GM19438 (cell line): ENCODE results near the gene SFT2D3.
A peak's percentile ranks its signal among the peaks of the same experiment; 100 is the strongest.

Source experiments
- ATAC-seq: cut with Tn5 transposase; IDR thresholded peaks from one replicate; pipeline ENCODE4 v1.9.1; 2021; ENCODE audit warnings: low read depth; ENCODE audit not compliant: unreplicated experiment

SFT2D3 gene

GRCh38 chr2:127701193-127701650 is at the start of gene SFT2D3:
Gene SFT2D3 (plus strand): TSS chr2:127701497. CDS start chr2:127701529, 32 bp downstream.
- peak; percentile 64 for ATAC-seq

- no peak for ATAC-seq
Measured at GRCh38 chr2:127651971-127652550, 49.2 kb upstream of the SFT2D3 start.

GRCh38 chr2:127652786-127653357 is 48.4 kb upstream of the SFT2D3 start:
- no peak for ATAC-seq

- ATAC-seq, result no peak
Measured at GRCh38 chr2:127653421-127654083, 47.7 kb upstream of the SFT2D3 start.

GRCh38 chr2:127654084-127654837 is 47.0 kb upstream of the SFT2D3 start:
- no peak for ATAC-seq

- no peak for ATAC-seq
Measured at GRCh38 chr2:127654838-127655175, 46.5 kb upstream of the SFT2D3 start.

- ATAC-seq, result no peak
Measured at GRCh38 chr2:127655209-127656073, 45.9 kb upstream of the SFT2D3 start.

- ATAC-seq, result no peak
Measured at GRCh38 chr2:127656569-127657231, 44.6 kb upstream of the SFT2D3 start.

- no peak for ATAC-seq
Measured at GRCh38 chr2:127657232-127657595, 44.1 kb upstream of the SFT2D3 start.

GRCh38 chr2:127658146-127658545 is 43.2 kb upstream of the SFT2D3 start:
- no peak for ATAC-seq

GRCh38 chr2:127658641-127659407 is 42.5 kb upstream of the SFT2D3 start:
- no peak for ATAC-seq

GRCh38 chr2:127659408-127660290 is 41.6 kb upstream of the SFT2D3 start:
- ATAC-seq, result no peak

GRCh38 chr2:127660291-127660578 is 41.1 kb upstream of the SFT2D3 start:
- no peak for ATAC-seq

GRCh38 chr2:127661072-127661649 is 40.1 kb upstream of the SFT2D3 start:
- ATAC-seq, result no peak

GRCh38 chr2:127661949-127662510 is 39.3 kb upstream of the SFT2D3 start:
- no peak for ATAC-seq

GRCh38 chr2:127662937-127663565 is 38.2 kb upstream of the SFT2D3 start:
- ATAC-seq, result no peak

GRCh38 chr2:127663566-127664064 is 37.7 kb upstream of the SFT2D3 start:
- ATAC-seq, result no peak
